Urinary bladder (tissue), 4 donors: ENCODE measurements around the gene TJP2. TPM values are rescaled to one million over a fixed set of nuclear protein-coding genes. Genes with fewer than 3 reads are reported as not detected.
"Not testable (repeated sequence)": the region's sequence is repeated elsewhere in the genome, so short reads cannot be mapped to it uniquely, and the experiment has no call there.

Experiments used
- DNase-seq: peaks from one replicate; pipeline ENCODE4 v3.0.0-alpha.2; 2015; ENCODE audit errors: extremely low spot score
- H3K27ac ChIP-seq: one replicate; pipeline ENCODE4 v1.5.1; 2013; ENCODE audit warnings: low read depth, mild to moderate bottlenecking, moderate library complexity
- H3K36me3 ChIP-seq: one replicate; pipeline ENCODE4 v1.6.1; 2013; ENCODE audit warnings: mild to moderate bottlenecking, moderate library complexity; ENCODE audit not compliant: insufficient read depth
- H3K4me1 ChIP-seq: one replicate; pipeline ENCODE4 v1.6.1; 2013; ENCODE audit warnings: mild to moderate bottlenecking, moderate library complexity; ENCODE audit not compliant: insufficient read depth
- H3K4me3 ChIP-seq: one replicate; pipeline ENCODE4 v1.5.1; 2013; ENCODE audit warnings: low read depth, low read length
- WGBS: extraction: QIAGEN DNeasy Blood & Tissue Kit; methylation state at CpG from one replicate; pipeline ENCODE4 v1.1.7; 2013; 5-methylcytosine and 5-hydroxymethylcytosine counted together
- polyA plus RNA-seq: library from polyadenylated mRNA; stranded (reverse); fragments of 200-250 nt; gene quantifications from one replicate; pipeline ENCODE4 v1.2.3, GENCODE V29; 2013
- total RNA-seq: library from RNA; depleted of rRNA; stranded (reverse); fragments of >200 nt; gene quantifications from one replicate; pipeline ENCODE4 v1.2.3, GENCODE V29; 2014
- donor health status: healthy with polysubstance abuse.
- donor health status: healthy.

TJP2 gene
- total and polyA plus RNA-seq, 2 donors: 56.3 to 72.1 TPM

- H3K4me3 ChIP-seq: no peak overlapping the region
- no peaks in the 10 kb centered on the region for H3K36me3 ChIP-seq
- DNase-seq: no peak
- 81% methylated on average over 1 of the region's 1 CpG for WGBS
- H3K4me1 ChIP-seq: no peaks in the 10 kb centered on the region
- no peak overlapping the region for H3K27ac ChIP-seq
These were observed 98.1 kb downstream of the TJP2 start for GRCh38 chr9:69272212-69272611.

- no peaks in the 10 kb centered on the region for H3K36me3 ChIP-seq
- H3K4me3 ChIP-seq: no peak overlapping the region
- no peaks in the 10 kb centered on the region for H3K4me1 ChIP-seq
These were observed 99.1 kb downstream of the TJP2 start for GRCh38 chr9:69273161-69273560.

GRCh38 chr9:69276775-69277174 lies 102.7 kb downstream of the TJP2 start:
- no peaks in the 10 kb centered on the region for H3K4me1 ChIP-seq
- WGBS: 69% methylated on average over 5 of the region's 5 CpGs
- DNase-seq: no peak
- no peaks in the 10 kb centered on the region for H3K36me3 ChIP-seq
- H3K4me3 ChIP-seq: no peak overlapping the region
- H3K27ac ChIP-seq: no peak overlapping the region

More at GRCh38 chr9:69273161-69273560, 99.1 kb downstream of the TJP2 start:
- DNase-seq: no peak
- 51% methylated on average over 4 of the region's 4 CpGs for WGBS
- H3K27ac ChIP-seq: no peak overlapping the region

- no peak overlapping the region for H3K27ac ChIP-seq
- no peak for DNase-seq
- no peak overlapping the region for H3K4me3 ChIP-seq
- WGBS: 83% methylated on average over 5 of the region's 5 CpGs
- H3K4me1 ChIP-seq: no peaks in the 10 kb centered on the region
- no peaks in the 10 kb centered on the region for H3K36me3 ChIP-seq
These were observed 105.1 kb downstream of the TJP2 start for GRCh38 chr9:69279084-69279731.

- no peak for DNase-seq
- Histone ChIP-seq H3K4me1 (no peaks in the 10 kb centered on the region), H3K27ac (no peak overlapping the region), H3K4me3 (no peak overlapping the region), H3K36me3 (no peaks in the 10 kb centered on the region)
- WGBS: 46% methylated on average over 3 of the region's 3 CpGs
These were observed 105.7 kb downstream of the TJP2 start for GRCh38 chr9:69279733-69280132.

DNA sequence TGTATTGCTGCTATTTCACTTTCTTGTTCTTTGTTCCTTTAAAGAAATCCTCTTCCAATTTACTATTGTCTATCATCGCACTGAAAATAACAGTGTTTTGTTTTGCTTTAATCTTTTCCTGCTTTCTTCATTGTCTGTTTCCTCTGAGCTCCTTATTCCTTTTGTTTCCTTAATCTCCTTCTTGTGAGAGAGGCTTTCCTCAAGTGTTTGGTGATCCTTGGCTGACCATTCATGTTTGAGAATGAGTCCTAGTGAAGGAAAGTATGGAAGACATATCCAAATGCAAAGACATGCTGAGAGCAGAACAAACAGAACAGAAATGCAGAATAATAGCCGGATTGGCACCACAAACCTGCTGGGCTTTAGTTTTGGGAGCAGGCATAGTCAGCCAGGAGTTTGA lies 108.9 kb downstream of the TJP2 start:
- DNase-seq: no peak
- Histone ChIP-seq H3K27ac (no peak overlapping the region), H3K36me3 (no peaks in the 10 kb centered on the region), H3K4me1 (no peaks in the 10 kb centered on the region), H3K4me3 (no peak overlapping the region)
- 75% methylated on average over 2 of the region's 2 CpGs for WGBS

DNA sequence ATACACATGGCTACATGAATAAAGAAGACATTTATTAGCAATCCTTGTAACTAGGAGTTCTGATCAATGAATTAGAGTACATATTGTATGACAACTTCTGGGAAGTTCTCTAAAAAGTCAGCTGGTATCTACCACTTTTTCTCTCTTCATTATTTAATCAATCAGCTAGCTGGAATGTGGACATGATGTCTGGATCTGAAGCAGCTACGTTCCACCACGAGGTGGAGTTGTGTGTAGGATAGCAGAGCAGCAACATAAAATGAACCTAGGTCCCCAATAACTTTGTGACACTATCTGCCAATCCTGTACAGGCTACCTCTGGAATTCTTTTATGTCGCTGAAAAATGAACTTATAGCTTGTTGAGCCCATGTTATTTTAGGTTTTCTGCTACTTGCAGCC lies 118.0 kb downstream of the TJP2 start:
- H3K4me1 ChIP-seq: no peaks in the 10 kb centered on the region
- H3K27ac ChIP-seq: no peak overlapping the region
- no peaks in the 10 kb centered on the region for H3K36me3 ChIP-seq
- no peak overlapping the region for H3K4me3 ChIP-seq
- DNase-seq: no peak
- 92% methylated on average over 3 of the region's 3 CpGs for WGBS

GRCh38 chr9:69293156-69293555 lies 119.1 kb downstream of the TJP2 start:
- Histone ChIP-seq H3K27ac (no peak overlapping the region), H3K36me3 (no peaks in the 10 kb centered on the region), H3K4me1 (no peaks in the 10 kb centered on the region), H3K4me3 (no peak overlapping the region)
- 33% methylated on average over 1 of the region's 1 CpG for WGBS
- DNase-seq: no peak

DNA sequence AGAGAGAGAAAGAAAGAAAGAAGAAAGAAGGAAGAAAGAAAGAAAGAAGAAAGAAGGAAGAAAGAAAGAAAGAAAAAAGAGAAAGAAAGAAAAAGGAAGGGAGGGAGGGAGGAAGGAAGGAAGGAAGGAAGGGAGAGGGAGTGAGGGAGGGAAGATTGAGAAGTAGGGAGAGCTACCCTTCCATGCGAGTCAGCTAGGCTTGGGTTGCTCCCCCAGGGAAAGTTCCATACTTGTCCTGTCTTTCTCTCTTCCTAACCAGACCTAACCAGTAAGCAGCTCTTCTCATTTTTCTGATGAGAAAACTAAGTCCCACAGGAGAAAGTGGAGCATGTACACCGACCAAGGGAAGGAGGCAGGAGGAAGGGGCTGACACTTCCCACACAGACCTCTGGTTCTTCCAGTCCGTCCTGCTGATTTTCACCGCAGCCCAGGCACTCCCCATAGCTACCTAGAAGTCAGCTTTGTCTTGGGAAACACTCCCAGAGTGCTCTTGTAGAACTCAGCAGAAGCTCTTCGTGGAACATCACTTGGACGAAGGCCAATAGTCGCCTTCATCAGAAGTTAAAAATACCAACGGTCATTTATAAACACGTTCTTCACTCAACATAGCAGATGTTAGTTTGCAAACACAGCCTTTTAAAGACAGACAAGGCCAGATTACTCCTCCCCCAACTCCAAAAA lies 121.9 kb downstream of the TJP2 start:
- H3K4me3 ChIP-seq: no peak overlapping the region
- 24% methylated on average over 9 of the region's 9 CpGs for WGBS

GRCh38 chr9:69297300-69297980 lies 123.4 kb downstream of the TJP2 start:
- no peak overlapping the region for H3K4me3 ChIP-seq
- H3K36me3 ChIP-seq: no peaks in the 10 kb centered on the region
- no peak overlapping the region for H3K27ac ChIP-seq
- WGBS: 66% methylated on average over 11 of the region's 11 CpGs
- H3K4me1 ChIP-seq: no peaks in the 10 kb centered on the region
- DNase-seq: no peak

More for the DNA sequence above, 121.9 kb downstream of the TJP2 start:
- H3K4me1 ChIP-seq: no peaks in the 10 kb centered on the region
- no peak overlapping the region for H3K27ac ChIP-seq
- no peak for DNase-seq
- no peaks in the 10 kb centered on the region for H3K36me3 ChIP-seq

DNA sequence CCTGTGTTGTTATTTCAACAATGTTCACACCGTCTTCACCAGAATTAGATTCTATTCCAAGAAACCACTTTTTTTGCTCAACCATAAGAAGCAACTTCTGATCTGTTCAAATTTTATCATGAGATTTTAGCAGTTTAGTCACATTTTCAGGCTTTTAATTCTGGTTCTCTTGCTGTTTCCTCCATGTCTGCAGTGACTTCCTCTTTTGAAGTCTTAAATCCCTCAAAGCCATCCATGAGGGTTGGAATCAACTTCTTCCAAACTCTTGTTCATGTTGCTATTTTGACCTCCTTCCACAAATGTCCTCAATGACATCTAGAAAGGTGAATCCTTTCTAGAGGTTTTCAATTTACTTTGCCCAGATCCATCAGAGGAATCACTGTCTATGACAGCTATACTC lies 125.2 kb downstream of the TJP2 start:
- Histone ChIP-seq H3K4me3 (no peak overlapping the region), H3K36me3 (no peaks in the 10 kb centered on the region), H3K4me1 (no peaks in the 10 kb centered on the region), H3K27ac (no peak overlapping the region)
- DNase-seq: no peak
- WGBS: 76% methylated on average over 1 of the region's 1 CpG

- H3K36me3 ChIP-seq: no peaks in the 10 kb centered on the region
- no peaks in the 10 kb centered on the region for H3K4me1 ChIP-seq
- no peak for DNase-seq
- 17% methylated on average over 1 of the region's 1 CpG for WGBS
- no peak overlapping the region for H3K27ac ChIP-seq
- no peak overlapping the region for H3K4me3 ChIP-seq
These were observed 125.7 kb downstream of the TJP2 start for GRCh38 chr9:69299826-69300225.

- 83% methylated on average over 2 of the region's 2 CpGs for WGBS
- Histone ChIP-seq H3K36me3 (no peaks in the 10 kb centered on the region), H3K4me1 (no peaks in the 10 kb centered on the region), H3K4me3 (no peak overlapping the region), H3K27ac (no peak overlapping the region)
- no peak for DNase-seq
These were observed 129.3 kb downstream of the TJP2 start for GRCh38 chr9:69303331-69303730.

DNA sequence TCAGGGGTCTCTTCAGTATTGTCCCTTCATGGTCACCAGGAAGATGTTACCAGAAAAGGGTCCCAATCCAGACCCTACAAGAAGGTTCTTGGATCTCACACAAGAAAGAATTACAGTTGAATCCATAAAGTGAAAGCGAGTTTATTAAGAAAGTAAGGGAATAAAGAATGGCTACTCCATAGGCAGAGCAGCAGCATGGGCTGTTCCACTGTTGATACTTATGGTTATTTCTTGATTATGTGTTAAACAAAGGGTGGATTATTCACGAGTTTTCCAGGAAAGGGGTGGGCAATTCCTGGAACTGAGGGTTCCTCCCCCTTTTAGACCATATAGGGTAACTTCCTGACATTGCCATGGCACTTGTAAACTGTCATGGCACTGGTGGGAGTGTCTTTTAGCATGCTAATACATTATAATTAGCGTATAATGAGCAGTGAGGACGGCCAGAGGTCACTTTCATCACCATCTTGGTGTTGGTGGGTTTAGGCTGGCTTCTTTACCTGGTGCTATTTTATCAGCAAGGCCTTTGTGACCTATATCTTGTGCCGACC lies 132.9 kb downstream of the TJP2 start:
- DNase-seq, H3K4me1 ChIP-seq: not testable (repeated sequence)

More for the DNA sequence above, 132.9 kb downstream of the TJP2 start:
- not testable (repeated sequence) for H3K36me3 ChIP-seq, H3K4me3 ChIP-seq, H3K27ac ChIP-seq
- WGBS: 83% methylated on average over 5 of the region's 5 CpGs
